Measurements from ENCODE around the gene COL6A3.

COL6A3 gene

DNA sequence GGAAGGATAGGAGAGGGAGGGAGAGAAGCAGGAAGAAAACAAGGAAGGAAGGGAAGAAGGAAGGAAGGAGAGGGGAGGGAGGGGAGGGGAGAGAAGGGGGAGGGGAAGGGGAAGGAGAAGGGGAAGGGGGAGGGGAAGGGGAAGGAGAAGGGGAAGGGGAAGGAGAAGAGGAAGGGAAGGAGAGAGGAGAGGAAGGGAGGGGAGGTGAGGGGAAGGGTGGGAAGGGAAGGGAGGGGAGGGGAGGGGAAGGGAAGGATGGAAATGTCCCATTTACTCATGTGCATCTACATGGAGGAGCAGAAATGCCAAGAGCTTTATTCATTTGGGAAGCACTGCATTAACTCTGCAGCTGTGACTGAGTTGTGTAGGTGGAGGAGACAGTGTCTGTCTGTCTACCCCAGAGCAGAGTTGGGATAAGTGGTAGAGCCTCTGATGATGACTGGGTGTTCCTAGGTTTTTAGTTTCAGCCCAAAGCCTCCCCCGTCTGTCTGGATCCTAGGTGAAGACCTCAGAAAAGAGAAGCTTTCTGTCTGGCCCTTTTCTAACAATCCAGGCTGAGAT lies 131.3 kb downstream of the COL6A3 start:
- no peaks in the 10 kb centered on the region for H3K9me3 ChIP-seq (ENCODE audit: insufficient read depth, low read length)
- no peak for DNase-seq (ENCODE audit: low read depth, low spot score)
- no peaks in the 10 kb centered on the region for H3K4me1 ChIP-seq (ENCODE audit: insufficient read depth, insufficient read length)
- no peaks in the 10 kb centered on the region for H3K36me3 ChIP-seq (ENCODE audit: insufficient read depth, insufficient read length, low read length)
- H3K4me3 ChIP-seq (ENCODE audit: insufficient read length, low read depth) = no peak overlapping the region
- no peaks in the 10 kb centered on the region for H3K27me3 ChIP-seq (ENCODE audit: insufficient read depth, insufficient read length)
- no peak overlapping the region for H3K9ac ChIP-seq (ENCODE audit: insufficient read length, low read depth)
- no peak for TF ChIP-seq YY1 (IDR thresholded peaks at IDR 0.05; ENCODE audit: insufficient read depth, insufficient read length)
- no peak for TF ChIP-seq SUZ12 (IDR thresholded peaks at IDR 0.05; ENCODE audit: extremely low read depth, insufficient read depth, insufficient read length)
- TF ChIP-seq ZNF274 (IDR thresholded peaks at IDR 0.05; ENCODE audit: low read depth, low read length) = no peak

DNA sequence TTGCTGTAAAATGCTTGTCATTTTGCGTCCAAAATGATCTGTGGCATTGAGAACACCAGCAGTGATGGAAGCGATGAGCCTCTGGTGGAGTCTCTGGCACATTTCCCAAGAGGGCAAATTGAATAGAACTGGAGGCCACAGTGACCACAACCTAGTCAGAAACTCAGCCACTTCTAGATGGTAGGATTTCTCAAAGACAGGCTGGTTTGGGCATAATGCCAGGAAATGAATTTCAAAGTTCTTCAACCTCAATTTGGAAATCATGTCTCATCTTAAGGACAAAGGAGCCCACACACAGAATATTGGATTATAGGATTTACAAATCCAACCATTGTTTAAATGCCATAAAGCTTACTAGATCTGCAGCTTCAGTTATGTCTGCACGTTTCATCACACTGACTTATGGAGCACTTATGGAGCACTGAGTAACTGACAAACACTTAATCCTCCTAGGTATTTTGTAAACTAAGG lies 132.1 kb downstream of the COL6A3 start:
- no peak overlapping the region for H3K9ac ChIP-seq (ENCODE audit: insufficient read length, low read depth)
- no peaks in the 10 kb centered on the region for H3K9me3 ChIP-seq (ENCODE audit: insufficient read depth, low read length)
- H3K4me3 ChIP-seq (ENCODE audit: insufficient read length, low read depth) = no peak overlapping the region
- no peaks in the 10 kb centered on the region for H3K36me3 ChIP-seq (ENCODE audit: insufficient read depth, insufficient read length, low read length)
- H3K4me1 ChIP-seq (ENCODE audit: insufficient read depth, insufficient read length) = no peaks in the 10 kb centered on the region
- H3K27me3 ChIP-seq (ENCODE audit: insufficient read depth, insufficient read length) = no peaks in the 10 kb centered on the region
- no peak for TF ChIP-seq SUZ12 (IDR thresholded peaks at IDR 0.05; ENCODE audit: extremely low read depth, insufficient read depth, insufficient read length)
- TF ChIP-seq YY1 (IDR thresholded peaks at IDR 0.05; ENCODE audit: insufficient read depth, insufficient read length) = no peak
- no peak for TF ChIP-seq ZNF274 (IDR thresholded peaks at IDR 0.05; ENCODE audit: low read depth, low read length)
- no peak for DNase-seq (ENCODE audit: low read depth, low spot score)

DNA sequence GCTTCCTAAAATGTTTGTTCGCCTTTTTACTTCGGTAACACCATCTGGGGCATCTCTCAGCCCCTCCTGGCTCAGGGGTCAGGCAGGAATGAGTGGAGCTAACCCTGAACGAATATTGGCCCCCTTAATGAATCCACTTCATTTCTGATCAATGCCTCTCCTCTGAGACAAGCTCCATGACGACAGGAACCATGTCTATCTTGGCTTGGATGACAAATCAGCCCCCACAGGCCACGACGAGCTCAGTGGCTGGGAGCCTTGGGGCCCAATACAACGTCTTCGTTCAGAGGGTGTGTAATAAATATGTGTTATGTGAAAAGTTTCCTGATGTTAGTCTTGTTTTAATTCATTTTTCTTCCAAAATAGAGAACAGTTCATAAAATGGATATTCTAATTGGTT lies 133.0 kb downstream of the COL6A3 start:
- TF ChIP-seq SUZ12 (IDR thresholded peaks at IDR 0.05; ENCODE audit: extremely low read depth, insufficient read depth, insufficient read length) (no peak), YY1 (IDR thresholded peaks at IDR 0.05; ENCODE audit: insufficient read depth, insufficient read length) (no peak), ZNF274 (IDR thresholded peaks at IDR 0.05; ENCODE audit: low read depth, low read length) (no peak)
- H3K9ac ChIP-seq (ENCODE audit: insufficient read length, low read depth) = no peak overlapping the region
- no peaks in the 10 kb centered on the region for H3K9me3 ChIP-seq (ENCODE audit: insufficient read depth, low read length)
- no peaks in the 10 kb centered on the region for H3K4me1 ChIP-seq (ENCODE audit: insufficient read depth, insufficient read length)
- no peaks in the 10 kb centered on the region for H3K36me3 ChIP-seq (ENCODE audit: insufficient read depth, insufficient read length, low read length)
- no peak overlapping the region for H3K4me3 ChIP-seq (ENCODE audit: insufficient read length, low read depth)
- no peaks in the 10 kb centered on the region for H3K27me3 ChIP-seq (ENCODE audit: insufficient read depth, insufficient read length)
- DNase-seq (ENCODE audit: low read depth, low spot score) = no peak

DNA sequence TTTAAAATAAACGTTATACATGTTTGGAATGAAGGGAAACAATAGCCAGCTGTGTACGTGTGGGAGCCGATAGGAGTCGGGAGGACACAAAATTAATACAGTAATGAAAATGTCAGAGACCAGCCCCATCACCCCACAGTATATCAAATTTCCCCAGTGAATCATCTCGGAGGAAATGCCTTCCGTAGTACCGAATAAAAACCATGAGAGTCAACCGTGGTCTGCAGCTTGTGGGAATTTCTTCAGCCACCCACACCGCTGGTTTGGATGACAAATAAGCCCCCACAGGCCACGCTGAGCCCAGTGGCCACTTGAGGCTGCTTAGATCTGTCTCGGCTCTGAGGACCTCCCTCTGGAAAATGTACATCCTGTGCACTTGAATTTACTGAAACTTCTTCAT lies 133.7 kb downstream of the COL6A3 start:
- no peak overlapping the region for H3K4me3 ChIP-seq (ENCODE audit: insufficient read length, low read depth)
- TF ChIP-seq YY1 (IDR thresholded peaks at IDR 0.05; ENCODE audit: insufficient read depth, insufficient read length) (no peak), SUZ12 (IDR thresholded peaks at IDR 0.05; ENCODE audit: extremely low read depth, insufficient read depth, insufficient read length) (no peak), ZNF274 (IDR thresholded peaks at IDR 0.05; ENCODE audit: low read depth, low read length) (no peak)
- H3K36me3 ChIP-seq (ENCODE audit: insufficient read depth, insufficient read length, low read length) = no peaks in the 10 kb centered on the region
- H3K4me1 ChIP-seq (ENCODE audit: insufficient read depth, insufficient read length) = no peaks in the 10 kb centered on the region
- DNase-seq (ENCODE audit: low read depth, low spot score) = no peak
- no peak overlapping the region for H3K9ac ChIP-seq (ENCODE audit: insufficient read length, low read depth)
- H3K9me3 ChIP-seq (ENCODE audit: insufficient read depth, low read length) = no peaks in the 10 kb centered on the region
- H3K27me3 ChIP-seq (ENCODE audit: insufficient read depth, insufficient read length) = no peaks in the 10 kb centered on the region

DNA sequence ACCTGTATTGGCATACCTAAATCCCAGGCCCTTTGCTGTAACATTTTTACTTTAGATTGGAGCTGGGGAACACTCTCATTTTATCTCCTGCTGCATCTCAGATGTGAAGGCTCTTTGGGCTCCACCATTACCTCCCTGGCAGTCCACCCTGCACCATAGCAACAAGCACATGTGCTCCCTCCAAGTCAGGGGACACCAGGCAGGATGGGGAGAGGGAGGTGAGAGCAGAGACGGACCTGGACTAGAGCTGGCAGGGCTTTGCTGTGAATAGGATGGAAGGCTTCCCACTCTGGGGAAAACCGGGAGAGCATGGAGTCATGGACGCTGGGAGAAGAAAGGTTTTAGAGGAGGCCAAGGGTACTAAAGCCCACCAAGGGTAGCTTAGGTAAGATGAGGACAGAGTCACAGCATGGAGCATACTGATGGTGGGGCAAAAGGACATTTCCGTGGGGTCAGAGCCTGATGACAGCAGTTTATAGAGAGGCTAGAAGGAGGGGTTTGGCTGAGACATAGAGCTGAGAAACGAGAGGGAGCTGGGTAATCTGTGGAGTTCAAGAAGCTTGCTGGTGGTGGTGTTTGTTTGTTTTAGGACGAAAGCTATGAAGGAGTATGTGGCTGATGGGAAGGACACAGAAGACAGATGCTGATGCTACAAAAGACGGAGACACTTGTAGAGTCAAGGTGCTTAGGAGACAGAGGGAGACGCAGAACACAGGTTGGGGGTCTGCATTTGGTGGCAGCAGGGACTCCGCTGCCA lies 134.8 kb downstream of the COL6A3 start:
- Histone ChIP-seq H3K36me3 (ENCODE audit: insufficient read depth, insufficient read length, low read length) (no peaks in the 10 kb centered on the region), H3K4me3 (ENCODE audit: insufficient read length, low read depth) (no peak overlapping the region), H3K27me3 (ENCODE audit: insufficient read depth, insufficient read length) (no peaks in the 10 kb centered on the region), H3K9ac (ENCODE audit: insufficient read length, low read depth) (no peak overlapping the region), H3K4me1 (ENCODE audit: insufficient read depth, insufficient read length) (no peaks in the 10 kb centered on the region), H3K9me3 (ENCODE audit: insufficient read depth, low read length) (no peaks in the 10 kb centered on the region)
- DNase-seq (ENCODE audit: low read depth, low spot score) = no peak
- TF ChIP-seq YY1 (IDR thresholded peaks at IDR 0.05; ENCODE audit: insufficient read depth, insufficient read length) = no peak
- no peak for TF ChIP-seq SUZ12 (IDR thresholded peaks at IDR 0.05; ENCODE audit: extremely low read depth, insufficient read depth, insufficient read length)
- no peak for TF ChIP-seq ZNF274 (IDR thresholded peaks at IDR 0.05; ENCODE audit: low read depth, low read length)

DNA sequence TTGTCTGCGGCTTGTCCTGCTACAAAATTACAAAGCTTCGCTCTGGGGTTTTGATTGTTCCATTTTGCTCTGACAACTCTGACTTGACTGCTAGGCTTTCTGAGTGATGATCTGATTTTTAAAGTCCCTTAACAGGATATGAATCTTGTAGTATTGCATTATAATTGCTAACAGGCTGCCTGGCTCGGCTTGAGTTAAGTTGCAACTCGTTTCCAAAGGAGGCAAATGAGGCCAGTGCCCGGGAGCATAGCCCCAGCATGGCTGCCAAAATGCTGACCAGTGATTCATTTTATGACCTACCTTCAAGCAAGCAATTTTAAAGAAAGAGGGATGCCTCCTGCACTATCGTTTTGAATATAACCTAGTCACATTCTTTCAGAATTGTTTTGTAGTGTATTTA lies 135.4 kb downstream of the COL6A3 start:
- Histone ChIP-seq H3K27me3 (ENCODE audit: insufficient read depth, insufficient read length) (no peaks in the 10 kb centered on the region), H3K9ac (ENCODE audit: insufficient read length, low read depth) (no peak overlapping the region), H3K9me3 (ENCODE audit: insufficient read depth, low read length) (no peaks in the 10 kb centered on the region), H3K4me3 (ENCODE audit: insufficient read length, low read depth) (no peak overlapping the region), H3K36me3 (ENCODE audit: insufficient read depth, insufficient read length, low read length) (no peaks in the 10 kb centered on the region), H3K4me1 (ENCODE audit: insufficient read depth, insufficient read length) (no peaks in the 10 kb centered on the region)
- no peak for DNase-seq (ENCODE audit: low read depth, low spot score)
- TF ChIP-seq ZNF274 (IDR thresholded peaks at IDR 0.05; ENCODE audit: low read depth, low read length) (no peak), SUZ12 (IDR thresholded peaks at IDR 0.05; ENCODE audit: extremely low read depth, insufficient read depth, insufficient read length) (no peak), YY1 (IDR thresholded peaks at IDR 0.05; ENCODE audit: insufficient read depth, insufficient read length) (no peak)

DNA sequence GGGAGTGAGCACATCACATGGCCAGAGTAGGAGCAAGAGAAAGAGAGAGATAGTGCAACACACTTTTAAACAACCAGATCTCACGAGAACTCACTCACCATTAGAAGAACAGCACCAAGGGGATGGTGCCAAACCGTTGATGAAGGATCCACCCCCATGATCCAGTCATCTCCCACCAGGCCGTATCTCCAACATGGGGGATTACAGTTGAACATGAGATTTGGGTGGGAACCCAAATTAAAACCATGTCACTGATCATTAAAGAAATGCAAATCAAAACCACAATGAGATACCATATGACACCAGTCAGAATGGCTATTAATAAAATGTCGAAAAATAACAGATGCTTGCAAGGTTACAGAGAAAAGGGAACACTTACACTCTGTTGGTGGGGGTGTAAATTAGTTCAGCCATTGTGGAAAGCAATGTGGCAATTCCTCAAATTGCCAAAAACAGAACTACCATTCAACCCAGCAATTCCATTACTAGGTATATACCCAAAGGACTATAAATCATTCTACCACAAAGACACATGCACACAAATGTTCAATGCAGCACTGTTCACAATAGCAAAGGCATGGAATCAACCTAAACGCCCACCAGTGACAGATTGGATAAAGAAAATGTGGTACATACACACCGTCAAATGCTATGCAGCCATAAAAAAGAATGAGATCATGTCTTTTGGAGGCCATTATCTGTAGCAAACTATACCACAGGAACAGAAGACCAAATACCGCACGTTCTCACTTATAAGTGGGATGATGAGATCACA lies 137.1 kb downstream of the COL6A3 start:
- Histone ChIP-seq H3K36me3 (ENCODE audit: insufficient read depth, insufficient read length, low read length) (no peaks in the 10 kb centered on the region), H3K4me3 (ENCODE audit: insufficient read length, low read depth) (no peak overlapping the region), H3K27me3 (ENCODE audit: insufficient read depth, insufficient read length) (no peaks in the 10 kb centered on the region), H3K9me3 (ENCODE audit: insufficient read depth, low read length) (no peaks in the 10 kb centered on the region), H3K9ac (ENCODE audit: insufficient read length, low read depth) (no peak overlapping the region), H3K4me1 (ENCODE audit: insufficient read depth, insufficient read length) (no peaks in the 10 kb centered on the region)
- DNase-seq (ENCODE audit: low read depth, low spot score) = no peak
- TF ChIP-seq SUZ12 (IDR thresholded peaks at IDR 0.05; ENCODE audit: extremely low read depth, insufficient read depth, insufficient read length) (no peak), ZNF274 (IDR thresholded peaks at IDR 0.05; ENCODE audit: low read depth, low read length) (no peak), YY1 (IDR thresholded peaks at IDR 0.05; ENCODE audit: insufficient read depth, insufficient read length) (no peak)
